GDM1 (cell line): ENCODE results near the gene GLT1D1.

Experiments
- DNase-seq: peaks from one replicate; lab custom pipeline; 2025; lab: John Stamatoyannopoulos, UW

GLT1D1 gene

DNA sequence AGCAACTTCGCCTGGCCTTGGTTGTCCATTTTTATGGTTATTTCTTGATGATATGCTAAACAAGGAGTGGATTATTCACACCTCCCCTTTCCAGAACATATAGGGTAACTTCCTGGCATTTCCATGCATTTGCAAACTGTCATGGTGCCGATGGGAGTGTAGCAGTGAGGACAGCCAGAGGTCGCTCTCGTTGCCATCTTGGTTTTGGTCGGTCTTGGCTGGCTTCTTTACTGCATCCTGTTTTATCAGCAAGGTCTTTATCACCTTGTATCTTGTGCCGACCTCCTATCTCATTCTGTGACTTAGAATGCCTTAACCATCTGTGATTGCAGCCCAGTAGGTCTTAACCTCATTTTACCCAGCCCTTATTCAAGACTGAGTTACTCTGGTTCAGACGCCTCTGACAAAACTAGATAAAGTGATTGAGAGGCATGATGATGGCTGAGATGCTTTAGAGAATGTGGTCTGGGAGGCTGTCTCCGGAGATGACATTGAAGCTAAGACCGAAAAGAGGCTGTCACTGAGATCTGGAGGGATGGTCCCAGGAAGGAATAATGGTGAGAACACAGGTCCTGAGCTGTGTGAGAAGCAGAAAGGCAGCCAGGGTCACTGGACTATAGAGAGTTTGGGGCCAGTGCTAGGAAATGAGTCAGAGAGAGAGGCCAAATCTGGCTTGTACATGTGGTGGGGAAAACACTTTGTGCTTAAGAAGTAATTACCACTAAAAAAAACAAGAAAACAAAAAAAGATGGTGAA is 2.9 kb downstream of the GLT1D1 start:
- no peak for DNase-seq

DNA sequence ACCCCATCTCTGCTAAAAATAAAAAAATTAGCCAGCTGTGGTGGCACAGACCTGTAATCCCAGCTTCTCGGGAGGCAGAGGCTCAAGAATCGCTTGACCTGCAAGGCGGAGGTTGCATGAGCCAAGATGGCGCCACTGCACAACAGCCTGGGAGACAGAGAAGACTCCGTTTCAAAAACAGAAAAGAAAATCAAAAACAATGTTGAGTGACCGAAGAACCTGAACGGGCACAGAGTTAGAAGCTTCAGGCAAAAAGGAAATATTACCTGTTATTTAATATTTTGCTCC is 3.5 kb downstream of the GLT1D1 start:
- DNase-seq = no peak

- DNase-seq = no peak
Measured at GRCh38 chr12:128857133-128857763, 4.0 kb downstream of the GLT1D1 start.

GRCh38 chr12:128859311-128859710 is 6.0 kb downstream of the GLT1D1 start:
- DNase-seq = no peak

DNA sequence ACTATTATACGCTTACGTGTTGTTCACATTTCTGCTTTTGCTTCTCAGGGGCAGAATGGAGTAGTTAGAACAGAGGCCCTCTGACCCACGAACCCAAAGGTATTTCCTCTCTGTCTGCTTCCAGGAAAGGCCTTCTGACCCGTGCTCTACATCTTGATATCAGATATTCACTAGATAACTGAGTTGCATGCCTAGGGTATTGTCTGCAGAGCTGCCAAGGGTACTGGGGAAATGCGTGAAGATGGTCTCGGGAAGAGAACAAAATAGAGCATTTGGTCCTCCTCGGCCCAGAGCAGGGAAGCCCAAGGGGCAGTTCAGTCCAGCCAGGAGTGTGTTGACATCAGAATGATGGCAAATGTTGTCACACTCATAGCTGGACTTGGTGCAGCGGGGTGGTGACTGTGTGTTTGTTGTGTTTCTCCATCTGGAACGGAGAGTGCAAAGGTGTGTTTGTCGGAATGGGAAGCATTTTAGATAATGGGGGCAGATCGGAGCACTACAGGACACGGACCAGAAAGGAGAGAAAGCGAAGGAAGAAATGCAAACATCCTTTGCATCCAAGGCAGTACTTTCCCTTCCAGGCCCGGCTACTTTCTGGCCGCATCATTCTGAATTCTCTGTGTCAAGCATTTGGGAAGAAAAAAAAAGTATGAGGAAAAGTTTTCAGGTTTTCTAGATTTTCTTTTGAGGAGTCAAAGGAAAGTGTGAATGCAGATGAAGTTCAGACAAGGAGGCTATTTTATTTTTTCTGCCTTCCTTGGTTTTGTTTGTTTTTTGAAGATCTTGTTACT is 8.1 kb downstream of the GLT1D1 start:
- no peak for DNase-seq

DNA sequence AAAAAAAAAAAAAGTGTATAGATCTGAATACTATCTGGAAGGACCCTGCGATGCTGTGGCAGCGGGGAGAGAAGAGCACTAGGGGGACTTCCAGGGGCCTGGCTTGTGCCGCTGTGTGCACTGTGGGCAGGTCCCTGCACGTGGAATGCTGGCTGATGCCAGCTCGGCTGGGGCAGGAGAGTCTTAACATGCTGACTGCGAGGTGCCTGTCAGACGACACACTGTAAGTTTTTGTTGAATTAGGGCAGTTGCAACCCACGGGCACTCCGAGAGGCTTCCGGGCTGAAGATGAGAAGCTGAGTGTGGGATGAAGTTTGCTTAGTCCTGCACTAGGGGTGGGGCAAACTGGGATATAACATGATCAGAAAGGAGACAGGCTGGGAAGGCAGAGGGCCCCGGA is 10.7 kb downstream of the GLT1D1 start:
- no peak for DNase-seq

DNA sequence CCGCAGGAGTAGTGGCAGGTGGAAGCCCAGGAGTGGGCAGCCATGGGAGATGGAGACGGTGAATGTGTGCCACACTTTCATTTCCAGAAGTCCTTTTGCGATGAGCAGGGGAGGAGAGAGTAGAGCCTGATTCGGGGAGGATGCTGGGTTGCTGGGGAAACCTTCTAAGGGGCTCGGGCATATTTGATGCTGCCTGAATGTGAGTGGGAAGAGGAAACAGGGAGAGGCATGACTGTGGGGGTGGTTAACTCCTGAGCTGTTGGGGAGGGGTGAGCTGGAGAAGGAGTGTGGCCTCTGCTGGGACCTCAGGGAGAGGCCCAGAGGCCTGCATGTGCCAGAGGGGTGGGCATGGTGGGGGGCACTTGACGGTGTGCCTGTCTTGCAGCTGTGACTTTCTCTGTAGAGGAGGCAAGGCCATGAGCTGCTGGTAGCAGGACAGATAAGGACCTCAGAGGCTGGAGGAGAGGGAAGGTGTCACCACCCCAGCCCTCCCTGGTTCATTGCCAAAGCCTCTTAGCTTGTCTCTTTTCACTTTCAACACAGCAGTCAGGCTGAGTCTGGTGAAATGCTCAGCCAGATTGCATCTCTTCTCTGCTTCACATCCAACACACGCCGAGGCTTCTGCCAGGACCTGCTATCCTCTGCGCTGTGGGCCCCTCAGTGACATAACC is 11.4 kb downstream of the GLT1D1 start:
- DNase-seq = no peak

- DNase-seq = no peak
Measured at GRCh38 chr12:128867466-128867865, 14.2 kb downstream of the GLT1D1 start.

GRCh38 chr12:128871516-128871892 is 18.2 kb downstream of the GLT1D1 start:
- DNase-seq = no peak

GRCh38 chr12:128872303-128872702 is 19.0 kb downstream of the GLT1D1 start:
- DNase-seq = no peak

GRCh38 chr12:128876559-128876958 is 23.3 kb downstream of the GLT1D1 start:
- DNase-seq = no peak

DNA sequence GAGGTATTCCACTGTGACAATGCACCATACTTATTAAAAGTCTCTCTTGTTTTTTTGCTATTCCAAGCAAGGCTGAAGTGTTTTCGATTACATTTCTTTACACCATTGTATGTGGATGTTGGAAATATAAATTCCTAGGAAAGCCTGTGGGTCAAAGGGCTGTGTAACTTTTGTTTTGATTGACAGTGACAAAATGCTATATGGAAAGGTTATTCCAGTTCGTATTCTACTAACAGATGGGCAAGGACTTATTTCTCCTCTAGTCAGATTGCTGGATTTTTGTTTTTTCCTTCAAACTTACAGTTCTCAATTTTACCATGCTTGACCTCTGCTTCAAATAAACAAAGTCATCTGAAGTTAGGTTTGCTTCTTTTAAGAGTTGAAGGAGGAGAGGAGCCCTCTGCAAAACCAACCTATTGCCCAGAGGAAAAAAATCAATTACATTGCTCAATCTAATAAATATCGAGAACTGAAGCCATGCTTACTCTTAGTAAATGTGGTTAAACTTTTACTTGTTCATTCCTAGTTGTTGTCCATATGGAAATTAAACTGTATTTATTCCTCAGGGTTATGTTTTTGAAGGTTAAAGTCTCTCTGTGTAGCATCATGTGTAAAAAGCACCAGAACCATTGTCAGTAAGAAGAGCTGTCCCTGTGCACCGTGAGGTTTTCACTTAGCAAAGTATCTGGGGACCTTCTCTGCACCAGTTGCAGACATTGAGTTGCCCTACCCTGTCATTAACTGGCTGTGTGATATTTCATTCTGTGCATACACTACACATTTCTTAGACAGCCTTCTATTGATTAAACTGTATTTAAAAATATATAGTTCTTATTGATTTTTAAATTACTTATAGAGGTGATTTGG is 26.9 kb downstream of the GLT1D1 start:
- DNase-seq = no peak

DNA sequence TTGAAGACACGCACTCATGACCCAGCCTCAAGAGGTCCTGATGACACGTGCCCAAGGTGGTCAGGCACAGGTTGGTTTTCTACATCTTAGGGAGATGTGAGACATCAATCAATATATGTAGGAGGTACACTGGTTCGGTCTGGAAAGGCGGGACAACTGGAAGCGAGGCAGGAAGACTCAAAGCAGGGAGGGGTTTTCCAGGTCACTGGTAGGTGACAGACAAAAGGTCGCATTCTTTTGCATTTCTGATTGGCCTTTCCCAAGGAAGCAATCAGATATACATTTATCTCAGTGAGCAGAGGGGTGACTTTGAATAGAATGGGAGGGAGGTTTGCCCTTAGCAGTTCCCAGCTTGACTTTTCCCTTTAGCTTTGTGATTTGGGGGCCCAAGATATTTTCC is 38.6 kb downstream of the GLT1D1 start:
- DNase-seq = no peak

DNA sequence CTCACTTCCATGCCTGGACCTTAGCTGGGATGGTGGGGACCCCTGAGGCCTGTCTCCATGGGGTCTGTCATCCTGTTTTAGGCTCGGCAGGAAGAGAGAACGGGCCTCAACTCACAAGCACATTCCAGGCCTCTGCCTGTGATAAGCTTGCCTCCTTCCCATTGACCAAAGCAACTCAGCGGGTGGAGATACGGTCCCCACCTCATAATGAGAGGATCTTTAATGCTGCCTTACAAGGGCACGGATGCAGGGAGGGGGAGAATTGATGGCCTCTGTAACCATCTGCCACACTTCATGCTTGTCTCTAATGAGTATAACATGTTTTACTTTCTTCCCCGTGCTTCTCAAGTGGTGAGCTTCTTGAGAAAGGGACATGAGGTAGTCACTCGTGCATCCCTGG is 50.0 kb downstream of the GLT1D1 start:
- DNase-seq = no peak

DNA sequence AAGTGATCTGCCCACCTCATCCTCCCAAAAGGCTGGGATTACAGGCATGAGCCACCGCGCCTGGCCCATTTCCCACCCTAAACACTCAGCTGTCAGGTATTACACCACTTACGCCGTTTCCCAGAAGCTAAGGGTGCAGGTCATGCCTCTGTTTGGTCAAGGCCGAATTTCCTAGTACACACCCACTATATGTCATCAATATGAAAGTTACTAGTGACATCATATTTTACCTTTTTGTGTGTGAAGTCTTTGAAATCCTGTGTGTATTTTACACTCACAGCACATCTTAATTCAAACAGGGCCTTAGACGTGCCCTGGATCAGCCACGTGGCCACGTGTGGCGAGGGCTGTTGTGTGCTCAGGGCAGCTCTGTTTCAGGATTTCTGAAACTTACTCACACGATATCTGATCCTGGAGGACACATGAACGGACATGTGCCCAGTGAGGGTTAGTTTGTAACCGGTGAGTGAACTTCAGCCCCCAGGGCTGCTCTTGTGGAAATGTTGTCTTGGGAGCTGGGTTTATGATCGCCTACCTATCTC is 51.8 kb downstream of the GLT1D1 start:
- DNase-seq = no peak

DNA sequence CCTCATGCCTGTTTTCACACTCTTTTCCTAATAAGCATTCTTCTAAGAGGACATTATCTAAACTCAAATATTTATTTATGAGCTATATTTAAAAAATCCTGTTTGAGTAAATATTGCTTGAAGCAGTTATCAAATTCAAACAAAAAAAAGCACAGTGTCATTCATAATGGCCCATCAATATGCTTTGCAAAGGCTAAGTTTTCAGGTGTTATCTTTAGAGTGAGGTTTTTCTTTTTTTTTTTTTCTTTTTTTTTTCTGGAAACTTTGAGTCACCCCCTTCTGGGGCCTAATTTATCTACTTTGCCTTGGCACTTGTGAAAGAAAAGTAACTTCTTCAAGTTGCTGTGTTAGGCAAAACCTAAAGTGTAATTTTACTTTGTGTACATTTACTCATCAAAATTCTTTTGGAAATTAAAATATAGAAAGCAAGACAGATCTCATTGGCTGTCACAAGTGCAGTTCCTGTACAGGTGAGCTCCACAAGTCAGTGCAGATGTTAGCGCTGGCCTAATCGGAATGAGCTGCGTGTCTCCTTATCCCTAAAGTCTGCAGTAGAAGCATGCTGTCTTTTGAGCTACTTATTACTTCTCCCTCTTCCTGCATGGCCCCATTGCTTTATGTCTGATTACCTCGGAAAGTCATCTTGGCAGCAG is 53.3 kb downstream of the GLT1D1 start:
- no peak for DNase-seq

DNA sequence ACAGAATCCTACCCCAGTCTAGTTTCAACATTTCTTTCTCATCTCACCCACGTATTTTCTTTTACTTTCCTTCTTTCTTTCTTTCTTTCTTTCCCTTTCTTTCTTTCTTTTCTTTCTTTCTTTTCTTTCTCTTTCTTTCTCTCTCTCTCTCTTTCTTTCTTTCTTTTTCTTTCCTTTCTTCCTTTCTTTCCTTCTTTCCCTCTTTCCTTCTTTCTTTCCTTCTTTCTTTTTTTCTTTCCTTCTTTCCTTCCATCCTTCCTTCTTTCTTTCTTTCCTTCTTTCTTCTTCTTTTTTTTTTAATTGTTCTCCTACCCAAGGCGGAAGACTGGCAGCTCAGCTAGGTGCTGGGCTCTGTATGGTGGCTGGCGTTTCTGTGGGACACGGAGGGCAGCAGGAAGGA is 55.0 kb downstream of the GLT1D1 start:
- DNase-seq = no peak

- DNase-seq = no peak
Measured at GRCh38 chr12:128909653-128910052, 56.4 kb downstream of the GLT1D1 start.

GRCh38 chr12:128910629-128911028 is 57.4 kb downstream of the GLT1D1 start:
- no peak for DNase-seq

- no peak for DNase-seq
Measured at GRCh38 chr12:128911861-128912260, 58.6 kb downstream of the GLT1D1 start.
